Stimulated activated naive CD8-positive, alpha-beta T cell treated with anti-CD3 and anti-CD28 coated beads, Interleukin-15, Interleukin-2, amounts not matched to agents 100 ng/mL and 50 ng/mL, for 24 hours (primary cell): ENCODE measurements around the gene NCK2.

Experiments used
- H3K27ac Mint-ChIP-seq: one replicate; pipeline ENCODE4 v1.8.0; 2021; ENCODE audit warnings: mild to moderate bottlenecking, mixed read lengths
- H3K27me3 Mint-ChIP-seq: one replicate; pipeline ENCODE4 v1.8.0; 2021; ENCODE audit warnings: mixed read lengths
- H3K36me3 Mint-ChIP-seq: one replicate; pipeline ENCODE4 v1.8.0; 2021; ENCODE audit warnings: low read depth, mixed read lengths
- H3K4me1 Mint-ChIP-seq: one replicate; pipeline ENCODE4 v1.8.0; 2021; ENCODE audit warnings: low read depth, mixed read lengths
- H3K4me3 Mint-ChIP-seq: one replicate; pipeline ENCODE4 v1.8.0; 2021; ENCODE audit warnings: mild to moderate bottlenecking, mixed read lengths
- H3K9me3 Mint-ChIP-seq: one replicate; pipeline ENCODE4 v1.8.0; 2021; ENCODE audit warnings: mixed read lengths

Gene NCK2

GRCh38 chr2:105744909-105745853 lies at the start of gene NCK2:
Gene NCK2, plus strand, starts transcription at chr2:105744912. Its CDS starts 110,152 bp downstream, at chr2:105855064.
- Mint-ChIP-seq H3K27me3 (no peaks in the 10 kb centered on the region), H3K4me3 (peak within 1 kb of the TSS; percentile 97), H3K27ac (peak within 1 kb of the TSS; percentile 98), H3K4me1 (peaks cover 84% of the 10 kb centered on the region), H3K36me3 (peaks cover 41% of the 10 kb centered on the region), H3K9me3 (peaks cover 5% of the 10 kb centered on the region)

DNA sequence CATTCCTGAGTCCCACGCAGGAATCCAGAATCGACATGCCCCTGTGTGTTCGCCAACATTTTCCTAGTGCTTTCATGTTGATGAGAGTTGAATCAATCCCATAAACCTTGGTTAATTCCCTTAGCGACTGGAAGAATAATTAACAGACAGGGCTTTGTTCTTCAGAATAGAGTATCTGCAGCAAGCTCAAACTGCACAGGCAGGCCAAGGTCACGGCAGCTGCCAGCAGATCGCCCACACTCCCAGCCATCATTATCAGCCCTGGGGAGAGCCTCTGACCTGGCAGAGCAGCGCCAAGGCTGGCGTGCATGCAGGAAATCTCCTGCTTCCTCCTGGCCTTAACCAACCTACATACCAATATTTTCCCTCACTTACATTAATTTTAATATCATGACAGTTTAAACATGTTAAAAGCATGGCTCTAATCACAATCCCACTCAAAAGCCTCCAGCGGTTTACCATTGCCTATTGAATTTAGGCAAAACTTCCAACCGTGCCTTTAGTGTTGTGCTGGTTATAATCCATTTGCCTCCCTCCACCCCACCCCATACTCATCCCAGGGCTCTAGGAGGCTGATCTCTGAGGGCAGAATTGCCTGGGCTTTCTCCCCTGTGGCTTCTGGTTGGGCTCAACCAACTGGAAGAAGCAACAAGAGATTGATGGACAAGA lies 46.8 kb upstream of the NCK2 start:
- H3K36me3 Mint-ChIP-seq: no peaks in the 10 kb centered on the region
- H3K4me1 Mint-ChIP-seq: no peaks in the 10 kb centered on the region
- no peak overlapping the region for H3K27ac Mint-ChIP-seq
- no peaks in the 10 kb centered on the region for H3K9me3 Mint-ChIP-seq
- no peaks in the 10 kb centered on the region for H3K27me3 Mint-ChIP-seq
- no peak overlapping the region for H3K4me3 Mint-ChIP-seq

GRCh38 chr2:105698820-105699219 lies 45.9 kb upstream of the NCK2 start:
- no peaks in the 10 kb centered on the region for H3K9me3 Mint-ChIP-seq
- H3K4me1 Mint-ChIP-seq: no peaks in the 10 kb centered on the region
- no peaks in the 10 kb centered on the region for H3K36me3 Mint-ChIP-seq
- no peak overlapping the region for H3K27ac Mint-ChIP-seq
- no peak overlapping the region for H3K4me3 Mint-ChIP-seq
- H3K27me3 Mint-ChIP-seq: no peaks in the 10 kb centered on the region

- H3K4me3 Mint-ChIP-seq: no peak overlapping the region
- H3K4me1 Mint-ChIP-seq: no peaks in the 10 kb centered on the region
- H3K27me3 Mint-ChIP-seq: no peaks in the 10 kb centered on the region
- H3K27ac Mint-ChIP-seq: no peak overlapping the region
- H3K36me3 Mint-ChIP-seq: no peaks in the 10 kb centered on the region
- H3K9me3 Mint-ChIP-seq: no peaks in the 10 kb centered on the region
These were observed 43.7 kb upstream of the NCK2 start for GRCh38 chr2:105701042-105701441.

DNA sequence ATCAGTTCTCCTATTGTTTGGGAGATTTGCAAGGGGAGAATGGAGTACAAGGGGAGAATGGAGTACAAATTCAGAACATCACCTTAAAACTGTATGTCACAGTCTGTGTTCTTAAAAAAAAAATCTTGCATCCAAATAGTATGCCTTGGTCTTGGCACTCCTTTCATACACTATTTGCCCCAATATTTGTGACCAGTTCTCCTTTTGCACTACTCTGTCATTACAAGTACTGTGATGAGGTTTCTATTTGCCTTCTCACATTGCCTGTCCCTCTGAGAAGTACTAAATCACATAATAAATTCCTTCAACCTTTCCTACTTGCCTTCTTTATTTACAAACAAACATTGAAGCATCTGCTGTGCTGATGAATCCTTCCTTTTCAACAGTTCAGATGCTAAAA lies 36.0 kb upstream of the NCK2 start:
- Mint-ChIP-seq H3K27me3 (no peaks in the 10 kb centered on the region), H3K4me1 (no peaks in the 10 kb centered on the region), H3K27ac (no peak overlapping the region), H3K36me3 (no peaks in the 10 kb centered on the region), H3K9me3 (no peaks in the 10 kb centered on the region), H3K4me3 (no peak overlapping the region)

DNA sequence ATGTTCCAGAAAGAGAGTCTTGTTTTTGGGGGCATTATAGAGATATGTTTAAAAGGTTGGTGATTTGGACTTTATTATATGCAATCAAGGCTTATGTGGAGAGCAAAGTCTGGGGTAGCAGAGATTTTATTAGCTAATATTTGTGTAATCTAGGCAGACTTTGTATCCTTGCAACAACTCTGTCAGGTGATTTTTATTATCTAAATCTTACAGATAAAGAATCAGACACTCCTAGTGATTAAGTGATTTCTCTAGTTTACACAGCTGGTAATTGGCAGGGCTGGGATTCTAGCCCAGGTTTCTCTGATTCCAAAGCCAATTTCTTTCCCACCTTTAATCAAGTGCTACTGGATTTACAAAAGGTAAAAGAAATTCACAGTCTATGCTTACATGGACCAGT lies 33.3 kb upstream of the NCK2 start:
- H3K36me3 Mint-ChIP-seq: no peaks in the 10 kb centered on the region
- no peaks in the 10 kb centered on the region for H3K27me3 Mint-ChIP-seq
- H3K27ac Mint-ChIP-seq: no peak overlapping the region
- no peaks in the 10 kb centered on the region for H3K9me3 Mint-ChIP-seq
- no peaks in the 10 kb centered on the region for H3K4me1 Mint-ChIP-seq
- H3K4me3 Mint-ChIP-seq: no peak overlapping the region

DNA sequence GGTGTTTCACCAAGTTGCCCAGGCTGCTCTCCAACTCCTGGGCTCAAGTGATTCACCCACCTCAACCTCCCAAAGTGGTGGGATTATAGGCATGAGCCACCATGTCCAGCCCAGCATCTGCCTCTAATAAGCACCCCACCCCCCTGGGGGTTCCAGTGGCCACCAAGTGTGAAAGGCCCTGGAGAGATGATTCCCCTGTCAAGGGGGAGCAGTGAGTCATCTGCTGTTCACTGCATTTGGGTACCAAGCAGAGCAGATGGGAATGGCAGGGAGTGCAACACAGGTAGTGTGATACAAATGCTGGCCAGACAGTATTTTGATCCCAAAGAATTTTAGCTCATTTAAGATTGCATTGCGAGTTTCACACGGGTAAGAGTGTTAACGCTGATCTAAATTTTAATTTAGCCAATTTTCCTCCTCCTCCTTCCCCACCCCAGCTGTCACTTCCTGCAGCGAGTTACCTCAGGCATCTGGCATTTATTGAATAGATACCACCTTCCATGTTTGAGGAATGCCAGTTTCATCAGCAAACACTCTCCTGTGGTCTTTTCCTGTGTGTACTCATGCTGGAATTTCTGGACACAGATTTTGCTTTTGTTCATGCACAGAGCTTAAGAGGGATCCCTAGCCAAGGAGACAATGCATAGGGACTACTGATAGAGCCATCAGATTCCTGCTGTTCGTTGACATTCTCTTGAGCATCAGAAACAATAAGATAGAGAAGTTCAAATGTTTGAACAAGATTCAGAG lies 32.4 kb upstream of the NCK2 start:
- H3K4me3 Mint-ChIP-seq: no peak overlapping the region
- no peak overlapping the region for H3K27ac Mint-ChIP-seq
- no peaks in the 10 kb centered on the region for H3K9me3 Mint-ChIP-seq
- no peaks in the 10 kb centered on the region for H3K27me3 Mint-ChIP-seq
- no peaks in the 10 kb centered on the region for H3K4me1 Mint-ChIP-seq
- H3K36me3 Mint-ChIP-seq: no peaks in the 10 kb centered on the region

- Mint-ChIP-seq H3K4me3 (no peak overlapping the region), H3K9me3 (no peaks in the 10 kb centered on the region)
These were observed 31.6 kb upstream of the NCK2 start for GRCh38 chr2:105712981-105713596.

DNA sequence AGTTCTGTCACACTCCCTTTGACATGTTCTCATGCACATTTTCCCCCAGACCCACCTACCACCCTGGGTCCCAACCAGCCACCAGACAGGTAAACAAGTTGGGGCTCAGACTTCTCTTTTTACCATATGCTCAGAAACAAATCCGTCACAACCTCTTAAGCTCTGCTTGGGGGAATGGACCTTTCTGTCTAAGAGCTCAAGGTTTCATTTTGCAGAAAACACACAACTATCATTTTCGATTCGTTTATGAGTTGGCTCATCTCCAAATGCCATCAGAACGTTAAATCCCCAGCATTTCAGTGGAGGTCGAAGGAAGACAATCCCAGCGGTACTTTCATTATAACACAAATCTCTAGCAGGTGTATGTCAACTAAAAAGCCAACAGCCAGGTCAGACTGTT lies 30.6 kb upstream of the NCK2 start:
- H3K27ac Mint-ChIP-seq: no peak overlapping the region
- no peaks in the 10 kb centered on the region for H3K9me3 Mint-ChIP-seq
- H3K27me3 Mint-ChIP-seq: no peaks in the 10 kb centered on the region
- no peaks in the 10 kb centered on the region for H3K4me1 Mint-ChIP-seq
- no peak overlapping the region for H3K4me3 Mint-ChIP-seq
- H3K36me3 Mint-ChIP-seq: no peaks in the 10 kb centered on the region

More at GRCh38 chr2:105712981-105713596, 31.6 kb upstream of the NCK2 start:
- Mint-ChIP-seq H3K27ac (no peak overlapping the region), H3K4me1 (no peaks in the 10 kb centered on the region), H3K27me3 (no peaks in the 10 kb centered on the region), H3K36me3 (no peaks in the 10 kb centered on the region)

DNA sequence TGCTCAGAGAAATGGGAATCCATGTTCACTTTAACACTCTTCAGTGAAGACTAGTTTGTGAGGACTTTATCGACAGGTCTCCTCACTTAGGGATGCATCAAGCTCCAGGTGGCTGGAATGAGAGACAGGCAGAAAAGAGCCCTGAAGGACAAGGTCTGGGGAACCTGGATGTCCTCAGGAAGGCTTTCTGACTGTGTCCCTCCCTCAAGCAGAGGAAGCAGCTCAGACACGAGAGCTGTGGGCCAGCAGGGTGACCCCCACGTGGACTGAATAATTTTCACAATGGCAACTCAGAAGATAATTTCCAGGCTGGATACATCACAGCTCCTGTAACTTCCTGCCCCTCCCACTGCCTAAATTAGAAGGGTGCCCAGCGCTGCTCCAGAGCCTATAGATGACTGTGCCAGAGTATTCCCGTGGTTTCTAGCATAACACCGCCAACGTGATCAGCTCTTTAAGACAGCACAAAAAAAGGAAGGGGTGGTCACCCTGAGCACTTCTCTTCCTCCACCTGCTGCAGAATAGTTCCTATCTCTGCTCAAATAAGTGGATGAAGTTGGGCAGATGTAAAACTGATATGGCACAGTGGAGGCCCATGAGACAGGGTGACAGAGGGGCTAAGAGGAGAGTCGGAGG lies 25.7 kb upstream of the NCK2 start:
- no peak overlapping the region for H3K27ac Mint-ChIP-seq
- no peaks in the 10 kb centered on the region for H3K36me3 Mint-ChIP-seq
- no peaks in the 10 kb centered on the region for H3K9me3 Mint-ChIP-seq
- peaks cover 11% of the 10 kb centered on the region for H3K4me1 Mint-ChIP-seq
- no peaks in the 10 kb centered on the region for H3K27me3 Mint-ChIP-seq
- H3K4me3 Mint-ChIP-seq: no peak overlapping the region

GRCh38 chr2:105721991-105722511 lies 22.7 kb upstream of the NCK2 start:
- H3K27ac Mint-ChIP-seq: no peak overlapping the region
- H3K4me1 Mint-ChIP-seq: peaks cover 11% of the 10 kb centered on the region
- peaks cover 5% of the 10 kb centered on the region for H3K36me3 Mint-ChIP-seq
- no peaks in the 10 kb centered on the region for H3K27me3 Mint-ChIP-seq
- peaks cover 5% of the 10 kb centered on the region for H3K9me3 Mint-ChIP-seq
- H3K4me3 Mint-ChIP-seq: no peak overlapping the region

GRCh38 chr2:105722726-105723297 lies 21.9 kb upstream of the NCK2 start:
- Mint-ChIP-seq H3K9me3 (peaks cover 5% of the 10 kb centered on the region), H3K27ac (no peak overlapping the region), H3K4me1 (peaks cover 11% of the 10 kb centered on the region), H3K36me3 (peaks cover 5% of the 10 kb centered on the region), H3K27me3 (no peaks in the 10 kb centered on the region), H3K4me3 (no peak overlapping the region)

- H3K4me1 Mint-ChIP-seq: peaks cover 11% of the 10 kb centered on the region
- H3K27me3 Mint-ChIP-seq: no peaks in the 10 kb centered on the region
- H3K4me3 Mint-ChIP-seq: no peak overlapping the region
- H3K27ac Mint-ChIP-seq: no peak overlapping the region
- H3K36me3 Mint-ChIP-seq: peaks cover 5% of the 10 kb centered on the region
- H3K9me3 Mint-ChIP-seq: peaks cover 5% of the 10 kb centered on the region
These were observed 21.3 kb upstream of the NCK2 start for GRCh38 chr2:105723431-105723830.

DNA sequence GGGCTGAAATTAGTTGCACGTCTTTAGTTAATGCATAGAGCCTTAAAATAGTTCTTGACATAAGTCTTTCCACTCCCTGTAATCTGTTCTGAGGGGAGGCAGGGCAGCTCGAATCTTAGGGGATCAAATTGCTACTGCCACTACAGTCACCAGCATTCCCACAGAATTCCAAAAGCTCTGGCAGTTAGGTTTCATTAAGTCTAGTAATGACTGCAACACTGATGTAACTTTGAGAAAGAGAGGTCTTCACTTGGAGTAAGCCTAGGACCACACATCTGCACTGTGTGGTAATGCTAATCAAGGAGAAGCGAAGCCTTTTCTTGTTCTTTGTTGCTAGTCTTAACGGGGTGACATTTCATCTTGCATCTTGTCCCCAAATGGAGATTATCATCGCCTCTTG lies 19.3 kb upstream of the NCK2 start:
- no peak overlapping the region for H3K27ac Mint-ChIP-seq
- H3K27me3 Mint-ChIP-seq: no peaks in the 10 kb centered on the region
- peaks cover 5% of the 10 kb centered on the region for H3K36me3 Mint-ChIP-seq
- H3K4me1 Mint-ChIP-seq: peaks cover 11% of the 10 kb centered on the region
- peaks cover 5% of the 10 kb centered on the region for H3K9me3 Mint-ChIP-seq
- no peak overlapping the region for H3K4me3 Mint-ChIP-seq
